Measurements from ENCODE around the gene HSDL2.
A peak's percentile ranks its signal among the peaks of the same experiment; 100 is the strongest.
"Not testable (repeated sequence)": the region's sequence is repeated elsewhere in the genome, so short reads cannot be mapped to it uniquely, and the experiment has no call there.

Gene HSDL2

GRCh38 chr9:112352209-112352608 is 27.7 kb upstream of the HSDL2 start:
- TF ChIP-seq, protein P1, sequence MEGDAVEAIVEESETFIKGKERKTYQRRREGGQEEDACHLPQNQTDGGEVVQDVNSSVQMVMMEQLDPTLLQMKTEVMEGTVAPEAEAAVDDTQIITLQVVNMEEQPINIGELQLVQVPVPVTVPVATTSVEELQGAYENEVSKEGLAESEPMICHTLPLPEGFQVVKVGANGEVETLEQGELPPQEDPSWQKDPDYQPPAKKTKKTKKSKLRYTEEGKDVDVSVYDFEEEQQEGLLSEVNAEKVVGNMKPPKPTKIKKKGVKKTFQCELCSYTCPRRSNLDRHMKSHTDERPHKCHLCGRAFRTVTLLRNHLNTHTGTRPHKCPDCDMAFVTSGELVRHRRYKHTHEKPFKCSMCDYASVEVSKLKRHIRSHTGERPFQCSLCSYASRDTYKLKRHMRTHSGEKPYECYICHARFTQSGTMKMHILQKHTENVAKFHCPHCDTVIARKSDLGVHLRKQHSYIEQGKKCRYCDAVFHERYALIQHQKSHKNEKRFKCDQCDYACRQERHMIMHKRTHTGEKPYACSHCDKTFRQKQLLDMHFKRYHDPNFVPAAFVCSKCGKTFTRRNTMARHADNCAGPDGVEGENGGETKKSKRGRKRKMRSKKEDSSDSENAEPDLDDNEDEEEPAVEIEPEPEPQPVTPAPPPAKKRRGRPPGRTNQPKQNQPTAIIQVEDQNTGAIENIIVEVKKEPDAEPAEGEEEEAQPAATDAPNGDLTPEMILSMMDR (conservative IDR thresholded peaks at IDR 0.05): no peak
- no peak overlapping the region for H3K27ac ChIP-seq

DNA sequence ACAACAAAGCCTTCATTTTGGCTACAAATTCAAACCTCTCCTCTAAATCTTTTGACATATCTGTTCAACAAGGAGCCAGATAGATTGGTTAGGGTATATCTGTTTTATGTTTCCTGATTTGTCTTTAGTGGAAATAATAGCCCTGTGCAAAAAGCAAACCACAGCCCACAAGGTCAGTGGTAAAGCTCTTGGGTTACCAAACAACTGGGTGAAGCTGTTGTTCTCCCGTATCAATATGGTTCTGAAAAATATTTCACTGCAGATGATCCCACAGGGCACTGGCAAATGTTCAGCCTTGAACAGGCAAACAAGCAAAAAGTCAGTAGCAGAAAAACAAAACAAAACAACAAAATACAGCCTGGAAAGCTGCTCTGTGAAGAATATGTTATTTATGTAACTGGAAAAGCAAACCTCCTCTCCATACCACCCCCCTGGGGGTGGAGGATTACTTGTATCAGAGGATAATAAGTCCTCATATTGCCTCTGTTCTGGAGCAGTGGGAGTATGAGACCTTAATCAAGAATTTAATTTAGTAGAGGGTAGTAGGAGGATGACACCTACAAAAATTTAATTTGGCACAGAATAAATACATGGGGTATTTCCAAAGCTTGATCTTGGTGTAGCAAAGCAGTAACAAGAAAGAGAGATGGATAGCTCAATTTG is 25.7 kb upstream of the HSDL2 start:
- no peak overlapping the region for H3K27ac ChIP-seq
- TF ChIP-seq, protein P1 (conservative IDR thresholded peaks at IDR 0.05): no peak

GRCh38 chr9:112355427-112355897 is 24.4 kb upstream of the HSDL2 start:
- no peak overlapping the region for H3K27ac ChIP-seq
- TF ChIP-seq, protein P1 (conservative IDR thresholded peaks at IDR 0.05): no peak

DNA sequence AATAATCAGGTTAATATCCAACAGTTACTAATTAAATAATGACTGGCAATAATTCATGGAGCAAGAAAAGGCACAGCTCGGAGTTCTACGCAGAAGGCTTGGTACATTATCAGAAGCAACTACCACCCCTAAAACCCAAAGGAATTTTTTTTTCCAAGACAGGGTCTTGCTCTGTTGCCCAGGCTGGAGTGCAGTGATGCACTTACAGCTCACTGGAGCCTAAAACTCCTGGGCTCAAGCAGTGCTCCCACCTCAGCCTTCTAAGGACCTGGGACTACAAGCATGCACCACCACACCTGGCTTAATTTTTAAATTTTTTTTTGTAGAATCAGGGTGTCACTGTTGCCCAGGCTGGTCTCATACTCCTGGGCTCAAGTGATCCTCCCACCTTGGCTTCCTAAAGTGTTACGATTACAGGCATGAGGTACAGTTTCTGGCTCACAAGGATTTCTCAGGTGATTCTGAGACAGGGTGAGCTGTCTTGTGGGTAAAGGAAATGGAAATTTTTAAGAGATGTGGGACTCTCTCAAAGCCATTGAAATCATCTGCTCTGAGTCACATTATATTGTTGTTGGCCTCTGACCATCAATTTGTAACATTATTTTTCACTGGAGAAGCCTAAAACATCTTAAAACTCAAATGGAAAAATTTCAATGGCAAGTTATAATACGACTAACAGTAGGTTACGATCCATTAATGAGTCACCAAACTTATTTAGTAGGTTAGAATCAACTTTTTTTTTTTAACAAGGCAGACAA is 19.7 kb upstream of the HSDL2 start:
- TF ChIP-seq, protein P1 (conservative IDR thresholded peaks at IDR 0.05): no peak
- H3K27ac ChIP-seq: no peak overlapping the region

DNA sequence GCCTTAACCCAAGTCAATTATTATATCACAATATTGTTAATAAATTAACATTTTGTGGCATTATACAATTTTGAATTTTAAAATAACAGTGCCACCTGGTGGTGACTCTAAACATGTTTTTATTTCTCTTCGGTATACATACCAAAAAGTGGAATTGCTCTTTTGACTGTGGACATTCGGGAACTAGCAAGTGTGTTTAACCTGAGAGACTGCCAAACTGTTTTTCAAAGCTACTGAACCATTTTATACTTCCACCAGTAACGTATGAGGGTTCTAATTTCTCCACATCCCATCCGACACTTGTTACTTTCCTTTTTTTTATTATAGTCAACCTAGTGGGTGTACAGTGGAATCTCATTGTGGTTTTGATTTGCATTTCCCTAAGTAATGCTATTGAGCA is 18.3 kb upstream of the HSDL2 start:
- no peak overlapping the region for H3K27ac ChIP-seq
- TF ChIP-seq, protein P1 (conservative IDR thresholded peaks at IDR 0.05): peak; percentile 72

GRCh38 chr9:112364761-112365160 is 15.1 kb upstream of the HSDL2 start:
- TF ChIP-seq, protein P1 (conservative IDR thresholded peaks at IDR 0.05): no peak
- H3K27ac ChIP-seq: no peak overlapping the region

- not testable (repeated sequence) for H3K27ac ChIP-seq
These were observed 14.7 kb upstream of the HSDL2 start for GRCh38 chr9:112365257-112365656.

GRCh38 chr9:112366591-112366990 is 13.3 kb upstream of the HSDL2 start:
- TF ChIP-seq, protein P1 (conservative IDR thresholded peaks at IDR 0.05): peak; percentile 42; the same call in 1 of the 2 replicates
- no peak overlapping the region for H3K27ac ChIP-seq
